HepG2 (cell line): ENCODE results near the gene PPIB. TPM values are rescaled to one million over a fixed set of nuclear protein-coding genes. Genes with fewer than 3 reads are reported as not detected.
"Not testable (repeated sequence)": the region's sequence is repeated elsewhere in the genome, so short reads cannot be mapped to it uniquely, and the experiment has no call there.

ENCODE experiments used
- ATAC-seq: fragments of 200-7000 bp; cut with Tn5 transposase; 3 replicates; pipeline ENCODE4 v1.9.1; 2020; ENCODE audit warnings: mild to moderate bottlenecking, moderate library complexity
- BruUV-seq: library from RNA; stranded (reverse); fragments of 400-500 nt; replicated peaks from 2 replicates; lab custom pipeline; 2021; lab: Mats Ljungman, UMichigan
- CTCF ChIA-PET: fragments of 300-600 bp; formaldehyde crosslinking; extraction: SDS; loops from one replicate; lab custom pipeline; 2021; ENCODE audit warnings: low total read pairs, inconsistent platforms, low intra/inter-chr PET ratio; lab: Yijun Ruan, JAX
- POLR2A ChIA-PET: fragments of 350-600 bp; sonication (Branson Sonifier 250); formaldehyde crosslinking; loops from one replicate; lab custom pipeline; 2020; ENCODE audit warnings: antibody characterized with exemption, inconsistent platforms; lab: Yijun Ruan, JAX
- DNase-seq: peaks from one replicate; pipeline ENCODE4 v3.0.0-alpha.2; 2015; ENCODE audit warnings: low spot score
- FAIRE-seq: peaks from 3 replicates; lab custom pipeline; 2011; peaks lifted over from hg19 to GRCh38; lab: Jason Lieb, UNC
- H2AFZ ChIP-seq: one replicate; pipeline ENCODE4 v1.6.1; 2011; ENCODE audit warnings: low read length, inconsistent platforms
- H3K27ac ChIP-seq: fragments of 300-600 bp; 3 replicates; pipeline ENCODE4 v1.8.0; 2011; ENCODE audit warnings: mixed run types, mild to moderate bottlenecking, mixed read lengths, low read length, inconsistent platforms; ENCODE audit not compliant: insufficient read depth; ENCODE audit errors: extremely low read length
- H3K27me3 ChIP-seq, 2 experiments: fragments of 200-600 bp in 1 of 2; 2 replicates in 1 of 2; 3 replicates in 1 of 2; pipeline versions ENCODE4 v1.6.0 to v1.8.0; 2011; ENCODE audit warnings: low read length in 2 of 2, mild to moderate bottlenecking in 2 of 2, moderate library complexity in 2 of 2, inconsistent platforms in 1 of 2; ENCODE audit not compliant: insufficient read depth in 2 of 2, control insufficient read depth in 1 of 2
- H3K36me3 ChIP-seq, 2 experiments: fragments of 200-600 bp in 1 of 2; replicated peaks in 1 of 2; 2 replicates in 1 of 2; 3 replicates in 1 of 2; pipeline versions ENCODE4 v1.5.1 to v1.8.0; 2011; ENCODE audit warnings: low read length in 2 of 2, inconsistent platforms in 1 of 2; ENCODE audit not compliant: insufficient read depth in 2 of 2, control insufficient read depth in 1 of 2
- H3K4me1 ChIP-seq: 2 replicates; pipeline ENCODE4 v1.5.1; 2012; ENCODE audit warnings: low read length, inconsistent platforms; ENCODE audit not compliant: insufficient read depth
- H3K4me2 ChIP-seq: 2 replicates; pipeline ENCODE4 v1.6.0; 2011; ENCODE audit warnings: low read depth, low read length, inconsistent platforms
- H3K4me3 ChIP-seq, 3 experiments: fragments of 200-600 bp in 1 of 3; sonication (generic), shearing (Covaris generic) in 1 of 3; replicated peaks in 1 of 3; 2 replicates each; pipeline ENCODE4 v1.5.1; 2011 to 2016; ENCODE audit warnings: low read length in 3 of 3, inconsistent platforms in 2 of 3, low read depth in 2 of 3, mild to moderate bottlenecking in 2 of 3, control low read depth in 1 of 3, mixed read lengths in 1 of 3; ENCODE audit not compliant: insufficient read depth in 1 of 3
- H3K79me2 ChIP-seq: one replicate; pipeline ENCODE4 v1.6.1; 2011; ENCODE audit warnings: low read length, inconsistent platforms; ENCODE audit not compliant: insufficient read depth
- H3K9ac ChIP-seq: 2 replicates; pipeline ENCODE4 v1.6.0; 2011; ENCODE audit warnings: mild to moderate bottlenecking, low read depth, low read length, inconsistent platforms; ENCODE audit not compliant: insufficient read depth
- H3K9me3 ChIP-seq: 2 replicates; pipeline ENCODE4 v1.5.1; 2012; ENCODE audit warnings: mild to moderate bottlenecking, low read length
- H4K20me1 ChIP-seq: 2 replicates; pipeline ENCODE4 v1.6.0; 2011; ENCODE audit warnings: inconsistent platforms, mild to moderate bottlenecking, low read length, moderate library complexity; ENCODE audit not compliant: insufficient read depth
- ATF1 ChIP-seq: IDR thresholded peaks from 2 replicates; pipeline ENCODE4 v1.6.1; 2016; ENCODE audit warnings: mild to moderate bottlenecking, control low read depth
- ATF6 ChIP-seq: sonication (generic); formaldehyde crosslinking; conservative IDR thresholded peaks from 2 replicates; pipeline ENCODE4 v1.4.0; 2020; ENCODE audit warnings: missing genetic modification reagents
- CBFB ChIP-seq: sonication (generic); formaldehyde crosslinking; IDR thresholded peaks from 2 replicates; pipeline ENCODE4 v1.4.0; 2020; ENCODE audit warnings: missing genetic modification reagents
- CEBPG ChIP-seq: IDR thresholded peaks from 2 replicates; pipeline ENCODE4 v1.6.1; 2016
- CTCF ChIP-seq: sonication (generic); formaldehyde crosslinking; IDR thresholded peaks from 2 replicates; pipeline ENCODE4 v1.5.0; 2020; ENCODE audit warnings: mild to moderate bottlenecking, missing genetic modification reagents, moderate library complexity
- ELF1 ChIP-seq: sonication (generic); formaldehyde crosslinking; IDR thresholded peaks from 2 replicates; pipeline ENCODE4 v1.4.0; 2020; ENCODE audit warnings: missing genetic modification reagents
- MIER2 ChIP-seq: IDR thresholded peaks from 2 replicates; pipeline ENCODE4 v1.6.1; 2016; ENCODE audit warnings: missing biosample characterization, missing genetic modification reagents
- MZF1 ChIP-seq: sonication (generic); formaldehyde crosslinking; IDR thresholded peaks from 2 replicates; pipeline ENCODE4 v1.8.1; 2023; ENCODE audit warnings: mild to moderate bottlenecking, missing genetic modification reagents, borderline replicate concordance
- RARA ChIP-seq: IDR thresholded peaks from 2 replicates; pipeline ENCODE4 v1.6.1; 2016; ENCODE audit warnings: missing genetic modification reagents, missing compliant biosample characterization
- TBX2 ChIP-seq: sonication (generic); formaldehyde crosslinking; IDR thresholded peaks from 2 replicates; pipeline ENCODE4 v1.5.0; 2020; ENCODE audit warnings: missing genetic modification reagents, mild to moderate bottlenecking, borderline replicate concordance
- TOE1 ChIP-seq: sonication (generic); formaldehyde crosslinking; IDR thresholded peaks from 2 replicates; pipeline ENCODE4 v1.4.0; 2020; ENCODE audit warnings: mild to moderate bottlenecking, missing genetic modification reagents
- ZBTB21 ChIP-seq: sonication (generic); formaldehyde crosslinking; IDR thresholded peaks from 2 replicates; pipeline ENCODE4 v1.4.0; 2020; ENCODE audit warnings: missing genetic modification reagents
- ZBTB7B ChIP-seq: sonication (generic); formaldehyde crosslinking; IDR thresholded peaks from 2 replicates; pipeline ENCODE4 v1.4.0; 2020; ENCODE audit warnings: missing genetic modification reagents
- ZNF337 ChIP-seq: sonication (generic); formaldehyde crosslinking; IDR thresholded peaks from 2 replicates; pipeline ENCODE4 v1.5.1; 2020; ENCODE audit warnings: missing genetic modification reagents, low read depth, mild to moderate bottlenecking, borderline replicate concordance
- ZNF354B ChIP-seq: sonication (generic); formaldehyde crosslinking; IDR thresholded peaks from 2 replicates; pipeline ENCODE4 v1.8.0; 2022; ENCODE audit warnings: mild to moderate bottlenecking, missing genetic modification reagents
- ZNF614 ChIP-seq: IDR thresholded peaks from 2 replicates; pipeline ENCODE4 v1.6.1; 2018; ENCODE audit warnings: missing biosample characterization, missing genetic modification reagents, inconsistent platforms, borderline replicate concordance
- ZNF639 ChIP-seq: conservative IDR thresholded peaks from 2 replicates; pipeline ENCODE4 v1.6.1; 2018; ENCODE audit warnings: missing genetic modification reagents
- ZNF713 ChIP-seq: sonication (generic); formaldehyde crosslinking; IDR thresholded peaks from 2 replicates; pipeline ENCODE4 v1.4.0; 2020; ENCODE audit warnings: mild to moderate bottlenecking, missing genetic modification reagents
- WGBS: methylation state at CpG from one replicate; pipeline ENCODE4 v1.1.6; 2017; ENCODE audit warnings: low lambda C conversion rate; 5-methylcytosine and 5-hydroxymethylcytosine counted together
- in situ Hi-C: cut with HindIII; loops from 2 replicates; pipeline ENCODE4 v1.10.0; 2017; ENCODE audit warnings: low pct_unique_long_range_greater_than_20kb; ENCODE audit not compliant: extremely low pct_ligation_motif_present
- intact Hi-C: fragments of 100-400 bp; cut with micrococcal nuclease; formaldehyde crosslinking; loops from one replicate; pipeline ENCODE4 v1.10.0; 2022; ENCODE audit not compliant: unreplicated experiment
- polyA plus RNA-seq, 8 experiments: library from polyadenylated mRNA; depleted of rRNA in 3 of 8; stranded (reverse) in 7 of 8; unstranded in 1 of 8; fragments of >200 nt; fragmentation: Illumina TruSeq in 4 of 8; extraction: Trizol in 4 of 8; gene quantifications; 2 replicates each; pipeline versions ENCODE4 v1.2.1 to v1.2.3, GENCODE V29; 2011 to 2016; ENCODE audit warnings: low read depth in 4 of 8, missing spikeins in 1 of 8, mixed read lengths in 1 of 8; ENCODE audit not compliant: insufficient read depth in 1 of 8
- total RNA-seq, 5 experiments: library from RNA; depleted of rRNA; stranded (reverse); fragments of >200 nt; fragmentation: Illumina TruSeq; extraction: Trizol; gene quantifications; 2 replicates each; pipeline ENCODE4 v1.2.3, GENCODE V29; 2016; ENCODE audit warnings: low read depth in 1 of 5

PPIB gene
- total and polyA plus RNA-seq, 2 of the 13 experiments (the other 11 are each of a cell fraction or from before 2014, with no cell fraction given) = 780 to 882 TPM

- no peak for ATAC-seq
- Histone ChIP-seq H3K4me1 (no peaks in the 10 kb centered on the region), H3K4me3 (no peak overlapping the region), H3K27me3 (no peaks in the 10 kb centered on the region), H3K4me2 (no peak overlapping the region), H4K20me1 (no peaks in the 10 kb centered on the region), H3K9ac (no peak overlapping the region), H3K9me3 (no peaks in the 10 kb centered on the region), H3K36me3 (peaks cover 24 to 83% of the 10 kb centered on the region in 2 experiments), H3K27ac (no peak overlapping the region), H2AFZ (no peak overlapping the region), H3K79me2 (peaks cover 3% of the 10 kb centered on the region)
- no TSS peak for BruUV-seq
- ChIA-PET POLR2A (no interaction called here), CTCF (no interaction called here)
- 94% methylated on average over 4 of the region's 4 CpGs for WGBS
- in situ Hi-C loops = no loop called here
- TF ChIP-seq CTCF (CRISPR knock-in tag) = no peak
- TF ChIP-seq CEBPG = no peak
- TF ChIP-seq ELF1 (CRISPR knock-in tag) = no peak
- TF ChIP-seq ZBTB7B = no peak
- no peak for TF ChIP-seq MIER2 (CRISPR knock-in tag)
- no peak for TF ChIP-seq ATF1 (CRISPR knock-in tag)
- no peak for TF ChIP-seq ZNF354B (CRISPR knock-in tag)
- no peak for TF ChIP-seq ZNF713 (CRISPR knock-in tag)
- no peak for TF ChIP-seq ZNF639 (CRISPR knock-in tag)
- no peak for TF ChIP-seq ZBTB21
- TF ChIP-seq TOE1 (CRISPR knock-in tag) = no peak
- TF ChIP-seq ZNF614 (CRISPR knock-in tag) = no peak
- TF ChIP-seq MZF1 (CRISPR knock-in tag) = no peak
- TF ChIP-seq ZNF337 = no peak
- TF ChIP-seq TBX2 (CRISPR knock-in tag) = no peak
- TF ChIP-seq RARA (CRISPR knock-in tag) = no peak
- TF ChIP-seq ATF6 (CRISPR knock-in tag) = no peak
- no peak for TF ChIP-seq CBFB
- intact Hi-C loops = no loop called here
- no peak for FAIRE-seq
- no peak for DNase-seq
Observed at GRCh38 chr15:64121614-64122013, 41.2 kb downstream of the PPIB start.

- DNase-seq, H3K4me2 ChIP-seq, CTCF ChIA-PET, H4K20me1 ChIP-seq, BruUV-seq, H2AFZ ChIP-seq, H3K4me3 ChIP-seq, H3K27me3 ChIP-seq, FAIRE-seq, H3K79me2 ChIP-seq, H3K4me1 ChIP-seq, POLR2A ChIA-PET, H3K27ac ChIP-seq, H3K9me3 ChIP-seq, ATAC-seq, intact Hi-C loops, in situ Hi-C loops, H3K9ac ChIP-seq: not testable (repeated sequence)
- H3K36me3 ChIP-seq = peaks cover 20 to 83% of the 10 kb centered on the region in 2 experiments
- WGBS = 95% methylated on average over 2 of the region's 2 CpGs
Observed at GRCh38 chr15:64120322-64120721, 42.5 kb downstream of the PPIB start.
